HG02970 (cell line): ENCODE measurements around the gene TAF5L.
"Not testable (repeated sequence)": the region's sequence is repeated elsewhere in the genome, so short reads cannot be mapped to it uniquely, and the experiment has no call there.

Experiments
- ATAC-seq: cut with Tn5 transposase; IDR thresholded peaks from one replicate; pipeline ENCODE4 v1.9.1; 2021; ENCODE audit warnings: mild to moderate bottlenecking, moderate library complexity, moderate number of reproducible peaks; ENCODE audit not compliant: unreplicated experiment, low FRiP score

TAF5L gene

DNA sequence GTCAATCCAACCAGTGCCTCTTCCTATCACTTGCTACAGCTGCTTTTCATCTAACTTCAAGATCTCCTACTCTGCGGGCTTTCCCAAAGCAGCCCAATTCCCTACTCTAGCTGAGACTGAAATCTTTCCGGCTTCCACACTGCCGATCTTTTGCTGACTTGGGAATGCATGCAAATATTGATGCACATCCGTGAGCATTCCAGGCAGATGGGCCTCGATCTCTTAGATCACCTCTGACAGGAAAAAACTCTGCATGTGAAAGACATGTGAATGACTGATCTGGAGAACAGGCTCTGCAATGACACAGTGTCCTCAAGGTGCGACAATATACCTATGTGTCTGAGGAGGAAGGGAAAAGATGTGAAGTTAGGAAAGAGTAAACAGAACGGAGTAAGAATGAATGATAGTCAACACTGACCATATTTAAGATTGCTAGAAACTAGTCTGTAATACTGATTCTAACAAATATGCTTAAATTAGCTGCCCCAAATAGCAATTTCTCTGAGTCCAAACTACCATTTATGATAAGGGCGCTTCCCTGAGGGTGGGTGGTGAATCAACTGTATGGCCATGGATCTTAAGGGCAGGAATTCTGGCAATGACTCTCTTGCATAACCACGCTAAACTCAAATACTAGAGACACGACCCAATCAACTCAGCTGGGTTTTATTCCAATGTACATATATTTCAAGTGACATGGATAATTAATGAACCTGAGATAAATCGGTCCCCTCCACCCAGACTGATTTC, 8.4 kb downstream of the TAF5L start:
- no peak for ATAC-seq

- ATAC-seq: no peak
These were observed 11.2 kb downstream of the TAF5L start for GRCh38 chr1:229614701-229615100.

GRCh38 chr1:229613938-229614337, 12.0 kb downstream of the TAF5L start:
- no peak for ATAC-seq

- no peak for ATAC-seq
These were observed 17.3 kb downstream of the TAF5L start for GRCh38 chr1:229608590-229608989.

DNA sequence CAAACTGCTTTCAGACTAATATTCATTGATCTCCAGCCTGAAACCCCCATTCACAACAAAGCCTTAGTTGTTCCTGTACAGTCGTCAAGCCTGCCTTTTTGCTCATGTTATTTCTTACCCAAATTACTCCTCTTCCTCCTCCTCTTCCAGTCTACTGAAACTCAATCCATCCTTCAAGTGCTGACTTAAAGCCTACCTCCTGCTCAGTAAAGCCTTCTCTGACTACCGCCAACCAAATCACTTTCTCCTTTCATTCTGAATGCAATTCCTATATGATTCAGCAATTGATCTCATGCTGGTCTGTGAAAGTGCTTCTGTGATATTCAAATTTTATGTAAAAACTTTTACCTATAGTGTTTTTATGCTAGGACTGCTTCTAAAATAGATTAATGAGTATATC, 18.6 kb downstream of the TAF5L start:
- no peak for ATAC-seq

GRCh38 chr1:229603371-229604005, 22.4 kb downstream of the TAF5L start:
- no peak for ATAC-seq

GRCh38 chr1:229600229-229600628, 25.7 kb downstream of the TAF5L start:
- ATAC-seq: no peak

GRCh38 chr1:229599218-229599954, 26.5 kb downstream of the TAF5L start:
- ATAC-seq: no peak

DNA sequence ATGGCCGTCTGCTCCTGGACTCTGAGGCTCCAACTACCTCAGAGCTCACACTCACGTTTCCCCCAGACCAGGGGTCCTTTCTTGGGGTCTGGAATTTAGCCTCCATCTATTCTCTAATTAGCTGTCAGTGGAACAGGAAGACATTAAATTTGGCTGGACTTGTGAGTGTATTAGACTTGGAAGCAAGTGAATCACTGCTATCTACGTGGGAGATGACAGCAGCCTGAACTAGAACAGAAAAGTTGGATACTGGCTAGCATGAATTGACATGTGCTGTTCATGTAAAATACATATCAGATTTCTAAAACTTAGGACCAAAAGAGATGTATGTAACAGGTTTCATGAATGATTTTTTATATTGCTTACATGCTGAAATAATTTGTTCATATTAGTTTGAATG, 28.0 kb downstream of the TAF5L start:
- ATAC-seq: no peak

GRCh38 chr1:229596925-229597699, 28.8 kb downstream of the TAF5L start:
- ATAC-seq: no peak

- not testable (repeated sequence) for ATAC-seq
These were observed 30.0 kb downstream of the TAF5L start for GRCh38 chr1:229595876-229596275.

- no peak for ATAC-seq
These were observed 31.5 kb downstream of the TAF5L start for GRCh38 chr1:229594227-229595008.

DNA sequence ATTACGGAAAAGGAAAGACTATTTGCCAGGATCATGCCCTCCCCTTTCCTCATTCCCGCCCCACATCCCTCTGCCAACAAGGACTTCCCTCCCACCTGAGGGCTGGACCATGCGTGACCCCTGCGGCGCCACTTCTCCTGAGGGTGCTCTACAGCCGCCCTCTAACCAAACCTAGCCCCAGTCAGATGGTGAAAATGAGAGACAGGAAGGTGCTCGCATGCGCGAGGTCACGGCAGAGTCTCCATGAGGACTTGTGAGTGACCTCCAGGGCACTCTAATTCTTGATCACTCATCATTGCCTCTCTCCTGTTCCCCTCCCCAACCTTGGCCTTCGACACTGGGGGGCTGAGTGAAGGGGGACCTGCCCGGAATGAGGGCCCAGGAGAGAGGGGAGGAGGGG, 32.1 kb downstream of the TAF5L start:
- ATAC-seq: no peak

DNA sequence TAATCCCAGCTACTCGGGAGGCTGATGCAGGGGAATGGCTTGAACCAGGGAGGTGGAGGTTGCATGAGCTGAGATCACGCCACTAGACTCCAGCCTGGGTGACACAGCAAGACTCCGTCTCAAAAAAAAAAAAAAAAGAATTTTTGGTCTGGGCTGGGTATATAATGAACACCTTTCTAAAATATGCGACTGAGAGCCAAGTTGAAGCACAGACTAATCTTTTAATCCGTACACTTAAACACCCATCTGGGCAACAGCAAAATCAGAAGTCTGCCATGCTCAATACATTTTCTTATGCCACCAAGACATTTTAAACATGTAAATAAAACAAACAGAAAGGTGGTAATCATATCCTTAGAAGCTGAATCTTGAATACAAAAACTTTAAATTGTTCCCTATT, 35.8 kb downstream of the TAF5L start:
- no peak for ATAC-seq

DNA sequence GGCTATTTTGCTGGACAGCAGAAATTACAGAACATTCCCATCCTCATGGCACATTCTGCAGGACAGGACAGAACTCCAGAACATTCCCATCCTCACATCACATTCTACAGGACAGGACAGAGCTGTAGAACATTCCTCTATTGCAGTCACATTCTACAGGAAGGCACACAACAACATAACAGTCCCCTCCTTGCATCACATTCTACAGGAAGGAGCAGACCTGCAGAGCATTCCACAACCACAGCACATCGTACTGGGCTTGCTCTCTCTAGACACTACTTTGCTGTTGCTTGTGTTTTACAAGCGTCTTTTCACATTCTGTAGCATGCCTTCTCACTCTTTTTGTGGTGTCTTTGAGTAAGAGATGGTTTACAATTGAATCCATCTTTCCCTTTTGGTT, 40.6 kb downstream of the TAF5L start:
- ATAC-seq: no peak

- no peak for ATAC-seq
These were observed 43.2 kb downstream of the TAF5L start for GRCh38 chr1:229582715-229583114.

GRCh38 chr1:229582011-229582694, 43.8 kb downstream of the TAF5L start:
- no peak for ATAC-seq

- no peak for ATAC-seq
These were observed 44.4 kb downstream of the TAF5L start for GRCh38 chr1:229581485-229581884.

DNA sequence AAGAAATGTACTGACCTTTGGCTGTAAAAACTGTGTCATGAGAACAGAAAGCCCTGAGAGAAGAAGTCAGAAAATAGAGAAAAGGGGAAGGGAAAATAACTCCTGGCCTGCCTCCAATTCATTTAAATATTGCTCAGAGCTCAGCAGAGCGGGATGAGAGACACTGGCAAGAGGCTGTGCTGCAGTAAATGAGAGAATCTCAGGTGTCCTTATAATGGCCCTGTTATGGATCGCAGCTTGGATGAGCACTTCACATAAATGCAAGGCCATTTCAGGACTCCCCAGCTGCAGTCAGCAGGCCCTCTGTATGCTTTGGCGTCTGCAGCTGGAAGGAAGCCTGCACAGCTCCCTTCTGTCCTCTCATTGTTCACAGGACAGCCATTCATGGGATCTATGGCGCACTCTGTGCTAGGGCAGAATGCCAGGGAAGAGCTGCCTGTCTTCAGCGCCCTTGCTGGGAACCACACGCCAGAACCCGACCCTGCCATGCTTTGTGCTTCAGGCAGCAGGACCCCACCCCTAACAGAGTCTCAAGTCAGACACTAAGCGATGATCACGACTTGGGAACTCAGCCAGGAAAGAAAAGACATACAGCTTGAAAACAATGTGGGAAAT, 46.8 kb downstream of the TAF5L start:
- ATAC-seq: no peak
